ENCODE measurements around the gene PWP2.

- TF ChIP-seq CTCF (IDR thresholded peaks at IDR 0.05; ENCODE audit: low read depth, low read length, missing input control), result no peak
- no peak for TF ChIP-seq SP1 (IDR thresholded peaks at IDR 0.05)
- TF ChIP-seq, protein P1, sequence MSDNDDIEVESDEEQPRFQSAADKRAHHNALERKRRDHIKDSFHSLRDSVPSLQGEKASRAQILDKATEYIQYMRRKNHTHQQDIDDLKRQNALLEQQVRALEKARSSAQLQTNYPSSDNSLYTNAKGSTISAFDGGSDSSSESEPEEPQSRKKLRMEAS (IDR thresholded peaks at IDR 0.05), result no peak
- no peak for TF ChIP-seq RAD21 (IDR thresholded peaks at IDR 0.05)
- TF ChIP-seq REST (IDR thresholded peaks at IDR 0.05), result no peak
- TF ChIP-seq TAF1 (conservative IDR thresholded peaks at IDR 0.05), result no peak
- TF ChIP-seq, protein P2, sequence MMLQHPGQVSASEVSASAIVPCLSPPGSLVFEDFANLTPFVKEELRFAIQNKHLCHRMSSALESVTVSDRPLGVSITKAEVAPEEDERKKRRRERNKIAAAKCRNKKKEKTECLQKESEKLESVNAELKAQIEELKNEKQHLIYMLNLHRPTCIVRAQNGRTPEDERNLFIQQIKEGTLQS (IDR thresholded peaks at IDR 0.05), result no peak
- no peak for TF ChIP-seq NR2F2 (IDR thresholded peaks at IDR 0.05)
- TF ChIP-seq YY1 (IDR thresholded peaks at IDR 0.05), result no peak
- no peak for TF ChIP-seq FOXA1 (IDR thresholded peaks at IDR 0.05)
- TF ChIP-seq ZBTB33 (IDR thresholded peaks at IDR 0.05), result no peak
- no peak for TF ChIP-seq GABPA (IDR thresholded peaks at IDR 0.05 in 1 of 2, conservative IDR thresholded peaks at IDR 0.05 in 1 of 2)
- no peak for TF ChIP-seq EGR1 (IDR thresholded peaks at IDR 0.05; ENCODE audit: low read depth in 2 of 2)
Observed at GRCh38 chr21:44057960-44058651, 49.1 kb upstream of the PWP2 start.

Data from liver (tissue), 3 donors.